ENCODE results near the gene FUT6.
"Not testable (repeated sequence)": the region's sequence is repeated elsewhere in the genome, so short reads cannot be mapped to it uniquely, and the experiment has no call there.

The FUT6 gene

GRCh38 chr19:5850743-5851293 is 11.3 kb upstream of the FUT6 start:
- TF ChIP-seq CTCF (IDR thresholded peaks at IDR 0.05; ENCODE audit: low read depth, low read length), result no peak
- no peak overlapping the region for H3K4me3 ChIP-seq (replicated peaks in 1 of 2; ENCODE audit: low read depth in 2 of 2, low read length in 2 of 2)
- DNase-seq (ENCODE audit: low read depth in 2 of 2), result peak; percentile 75 to 77

GRCh38 chr19:5850189-5850588 is 10.7 kb upstream of the FUT6 start:
- no peak for TF ChIP-seq CTCF (IDR thresholded peaks at IDR 0.05; ENCODE audit: low read depth, low read length)
- H3K4me3 ChIP-seq (replicated peaks in 1 of 2; ENCODE audit: low read depth in 2 of 2, low read length in 2 of 2), result no peak overlapping the region
- DNase-seq (ENCODE audit: low read depth in 2 of 2), result no peak

DNA sequence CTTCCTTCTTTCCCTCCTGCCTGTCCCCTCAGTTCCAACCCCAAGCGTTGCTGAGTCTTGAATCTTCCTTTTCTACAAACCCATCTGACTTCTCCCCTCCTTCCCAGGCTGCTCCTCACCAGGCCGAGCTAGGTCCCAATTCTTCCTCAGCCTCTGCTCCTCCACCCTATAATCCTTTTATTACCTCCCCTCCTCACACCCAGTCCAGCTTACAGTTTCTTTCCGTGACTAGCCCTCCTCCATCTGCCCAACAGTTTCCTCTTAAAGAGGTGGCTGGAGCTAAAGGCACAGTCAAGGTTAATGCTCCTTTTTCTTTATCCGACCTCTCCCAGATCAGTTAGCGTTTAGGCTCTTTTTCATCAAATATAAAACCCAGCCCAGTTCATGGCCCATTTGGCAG is 9.1 kb upstream of the FUT6 start:
- DNase-seq (ENCODE audit: low read depth in 2 of 2); H3K4me3 ChIP-seq (replicated peaks in 1 of 2; ENCODE audit: low read depth in 2 of 2, low read length in 2 of 2): not testable (repeated sequence)

DNA sequence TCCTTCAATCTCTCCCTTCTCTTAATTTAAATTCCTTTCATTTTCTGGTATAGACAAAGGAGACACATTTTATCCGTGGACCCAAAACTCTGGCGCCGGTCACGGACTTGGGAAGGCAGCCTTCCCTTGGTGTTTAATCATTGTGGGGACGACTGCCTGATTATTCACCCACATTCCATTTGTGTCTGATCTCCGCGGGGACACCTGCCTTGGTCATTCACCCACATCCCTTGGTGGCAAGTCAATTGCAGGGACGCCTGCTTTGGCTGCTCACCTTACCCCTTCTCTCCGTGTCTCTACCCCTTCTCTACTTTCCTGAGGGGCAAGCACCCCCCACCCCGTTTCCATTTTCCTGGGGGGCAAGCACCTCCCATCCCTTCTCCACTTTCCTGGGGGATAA is 8.3 kb upstream of the FUT6 start:
- H3K4me3 ChIP-seq (replicated peaks in 1 of 2; ENCODE audit: low read depth in 2 of 2, low read length in 2 of 2); DNase-seq (ENCODE audit: low read depth in 2 of 2): not testable (repeated sequence)

- no peak overlapping the region for H3K4me3 ChIP-seq (replicated peaks in 1 of 2; ENCODE audit: low read depth in 2 of 2, low read length in 2 of 2)
- no peak for DNase-seq (ENCODE audit: low read depth in 2 of 2)
- TF ChIP-seq CTCF (IDR thresholded peaks at IDR 0.05; ENCODE audit: low read depth, low read length), result no peak
Observed at GRCh38 chr19:5844456-5845433, 5.2 kb upstream of the FUT6 start.

GRCh38 chr19:5843295-5843927 is 3.9 kb upstream of the FUT6 start:
- TF ChIP-seq CTCF (IDR thresholded peaks at IDR 0.05; ENCODE audit: low read depth, low read length), result no peak
- H3K4me3 ChIP-seq (replicated peaks in 1 of 2; ENCODE audit: low read depth in 2 of 2, low read length in 2 of 2), result no peak overlapping the region
- no peak for DNase-seq (ENCODE audit: low read depth in 2 of 2)

DNA sequence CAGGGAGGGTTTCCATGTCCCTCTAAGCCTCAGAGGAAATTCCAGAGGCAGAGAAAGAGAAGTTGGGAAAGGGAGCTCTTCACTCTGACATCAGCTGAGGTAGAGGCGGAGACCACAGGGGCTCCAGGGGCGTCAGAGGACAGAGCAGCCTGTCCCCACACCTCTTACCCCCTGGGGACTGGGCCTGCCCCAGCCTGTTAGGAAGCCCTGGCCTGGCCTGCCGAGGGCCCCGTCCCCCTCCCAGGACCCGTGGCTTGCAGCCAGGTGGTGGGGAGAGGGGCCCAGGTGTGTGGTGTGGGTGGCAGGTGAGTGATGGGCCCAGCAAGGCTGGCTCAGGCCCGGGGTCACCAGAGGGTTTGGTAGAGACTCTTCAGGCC is 2.2 kb upstream of the FUT6 start:
- not testable (repeated sequence) for H3K4me3 ChIP-seq (replicated peaks in 1 of 2; ENCODE audit: low read depth in 2 of 2, low read length in 2 of 2); DNase-seq (ENCODE audit: low read depth in 2 of 2)

DNA sequence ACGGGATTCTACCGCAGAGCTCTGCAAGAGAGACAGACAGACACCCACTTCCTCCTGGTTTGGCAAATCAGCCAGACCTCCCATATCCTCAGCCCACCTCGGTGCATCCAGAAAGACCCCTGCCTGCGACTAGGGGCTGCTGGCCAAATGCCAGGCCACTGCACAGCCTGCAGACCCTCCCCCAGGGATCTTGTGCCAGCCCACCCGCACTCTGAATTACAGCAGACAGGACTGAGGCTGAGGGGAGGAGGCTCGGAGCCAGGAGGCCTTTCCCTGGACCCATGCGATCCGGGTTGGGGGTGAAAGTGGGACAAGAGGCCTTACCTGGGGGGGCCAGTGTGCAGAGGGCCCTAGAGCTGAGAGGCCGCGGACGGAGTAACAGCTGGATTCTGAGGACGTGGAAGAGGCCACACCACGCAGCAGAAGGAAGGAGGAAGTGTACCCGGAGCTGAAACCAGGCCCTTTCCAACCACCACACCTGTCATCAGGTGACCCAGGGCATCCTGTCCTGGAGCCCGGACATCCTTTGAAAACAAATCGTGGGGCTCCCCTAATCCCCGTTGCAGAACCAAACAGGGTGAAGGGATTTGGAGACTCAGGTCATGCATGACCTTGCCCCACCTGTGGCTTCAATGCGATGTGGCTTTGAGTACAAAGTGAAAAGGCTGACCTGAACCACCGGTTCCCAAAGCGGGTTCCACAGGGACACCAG is 993 bp downstream of the FUT6 start:
- TF ChIP-seq CTCF (IDR thresholded peaks at IDR 0.05; ENCODE audit: low read depth, low read length), result no peak
- no peak overlapping the region for H3K4me3 ChIP-seq (replicated peaks in 1 of 2; ENCODE audit: low read depth in 2 of 2, low read length in 2 of 2)
- no peak for DNase-seq (ENCODE audit: low read depth in 2 of 2)

Measured in cardiac fibroblast (primary cell).